ENCODE measurements around the gene GRIK1.
"Not testable (repeated sequence)": the region's sequence is repeated elsewhere in the genome, so short reads cannot be mapped to it uniquely, and the experiment has no call there.

GRIK1 gene

DNA sequence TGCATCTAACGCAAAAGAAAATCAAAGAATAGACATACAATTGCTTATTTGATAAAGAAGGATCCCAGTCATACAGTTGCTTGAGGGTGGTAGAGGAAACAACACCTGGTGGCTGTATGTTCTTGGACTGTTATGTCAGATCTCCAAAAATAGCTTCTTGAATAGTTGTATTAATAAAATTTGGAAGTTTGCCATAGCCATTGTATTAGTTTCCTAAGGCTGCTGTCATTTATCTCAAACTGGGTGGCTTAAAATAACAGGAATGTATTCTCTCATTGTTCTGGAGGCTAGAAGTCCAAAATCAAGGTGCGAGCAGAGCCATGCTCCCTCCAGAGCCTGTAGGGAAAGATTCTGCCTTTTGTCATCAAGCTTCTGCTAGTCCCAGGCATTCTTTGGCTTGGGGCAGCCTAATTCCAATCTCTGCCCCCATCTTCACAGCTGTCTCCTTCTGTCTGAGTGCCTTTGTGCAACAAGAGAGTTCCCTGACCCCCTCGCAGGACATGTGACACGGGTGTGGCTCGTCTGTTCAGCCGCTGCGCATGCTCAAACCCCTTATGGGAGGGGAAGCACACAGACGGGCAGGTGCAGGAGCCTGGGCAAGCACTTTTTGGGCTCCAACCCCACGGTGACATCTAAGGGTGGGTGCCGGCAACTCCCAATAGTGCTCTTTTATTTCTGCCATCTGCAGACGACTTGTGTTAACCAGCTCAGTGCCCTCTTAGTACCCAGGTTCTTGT, 21.7 kb upstream of the GRIK1 start:
- peaks cover 10% of the 10 kb centered on the region for H3K4me1 Mint-ChIP-seq
- TF ChIP-seq, protein P1, sequence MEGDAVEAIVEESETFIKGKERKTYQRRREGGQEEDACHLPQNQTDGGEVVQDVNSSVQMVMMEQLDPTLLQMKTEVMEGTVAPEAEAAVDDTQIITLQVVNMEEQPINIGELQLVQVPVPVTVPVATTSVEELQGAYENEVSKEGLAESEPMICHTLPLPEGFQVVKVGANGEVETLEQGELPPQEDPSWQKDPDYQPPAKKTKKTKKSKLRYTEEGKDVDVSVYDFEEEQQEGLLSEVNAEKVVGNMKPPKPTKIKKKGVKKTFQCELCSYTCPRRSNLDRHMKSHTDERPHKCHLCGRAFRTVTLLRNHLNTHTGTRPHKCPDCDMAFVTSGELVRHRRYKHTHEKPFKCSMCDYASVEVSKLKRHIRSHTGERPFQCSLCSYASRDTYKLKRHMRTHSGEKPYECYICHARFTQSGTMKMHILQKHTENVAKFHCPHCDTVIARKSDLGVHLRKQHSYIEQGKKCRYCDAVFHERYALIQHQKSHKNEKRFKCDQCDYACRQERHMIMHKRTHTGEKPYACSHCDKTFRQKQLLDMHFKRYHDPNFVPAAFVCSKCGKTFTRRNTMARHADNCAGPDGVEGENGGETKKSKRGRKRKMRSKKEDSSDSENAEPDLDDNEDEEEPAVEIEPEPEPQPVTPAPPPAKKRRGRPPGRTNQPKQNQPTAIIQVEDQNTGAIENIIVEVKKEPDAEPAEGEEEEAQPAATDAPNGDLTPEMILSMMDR (IDR thresholded peaks at IDR 0.05; ENCODE audit: unreplicated experiment in 3 of 3) = no peak
- H3K27ac Mint-ChIP-seq = no peak overlapping the region
- no peaks in the 10 kb centered on the region for H3K36me3 Mint-ChIP-seq (ENCODE audit: low read depth)
- H3K9me3 Mint-ChIP-seq = no peaks in the 10 kb centered on the region
- H3K27me3 Mint-ChIP-seq (ENCODE audit: low read depth) = no peaks in the 10 kb centered on the region
- no peak overlapping the region for H3K4me3 Mint-ChIP-seq

DNA sequence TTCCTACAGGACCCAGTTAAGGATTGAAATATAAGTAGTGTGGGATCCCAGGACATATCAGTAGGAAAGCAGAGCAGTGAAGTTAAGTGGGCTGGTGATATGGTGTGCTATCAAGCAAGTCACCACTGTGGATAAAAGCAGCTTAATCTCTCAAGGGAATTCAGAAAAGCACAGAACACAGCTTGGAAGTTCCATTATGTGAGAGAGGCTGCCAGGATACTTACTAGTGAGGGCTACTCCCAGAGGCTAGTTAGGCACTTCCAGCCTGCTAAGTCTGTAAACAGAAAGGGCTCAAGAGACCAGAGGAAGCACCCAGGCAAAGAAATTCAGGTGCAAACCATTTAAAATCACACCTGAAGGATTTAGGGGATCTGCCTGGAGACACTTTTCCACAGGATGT, 18.8 kb upstream of the GRIK1 start:
- Mint-ChIP-seq H3K27ac (no peak overlapping the region), H3K9me3 (no peaks in the 10 kb centered on the region), H3K4me1 (peaks cover 10% of the 10 kb centered on the region), H3K27me3 (ENCODE audit: low read depth) (no peaks in the 10 kb centered on the region), H3K4me3 (no peak overlapping the region), H3K36me3 (ENCODE audit: low read depth) (no peaks in the 10 kb centered on the region)
- TF ChIP-seq, protein P1 (IDR thresholded peaks at IDR 0.05; ENCODE audit: unreplicated experiment in 3 of 3) = no peak

DNA sequence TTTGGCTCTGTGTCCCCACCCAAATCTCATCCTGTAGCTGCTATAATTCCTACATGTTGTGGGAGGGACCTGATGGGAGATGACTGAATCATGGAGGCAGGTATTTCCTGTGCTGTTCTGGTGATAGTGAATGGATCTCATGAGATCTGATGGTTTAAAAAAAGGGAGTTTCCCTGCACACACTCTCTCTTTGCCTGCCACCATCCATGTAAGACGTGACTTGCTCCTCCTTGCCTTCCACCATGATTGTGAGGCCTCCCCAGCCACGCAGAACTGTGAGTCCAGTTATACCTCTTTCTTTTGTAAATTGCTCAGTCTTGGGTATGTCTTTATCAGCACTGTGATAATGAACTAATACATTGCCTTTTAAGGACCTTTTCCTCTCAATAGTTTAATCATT, 18.2 kb upstream of the GRIK1 start:
- not testable (repeated sequence) for H3K4me1 Mint-ChIP-seq; H3K27me3 Mint-ChIP-seq (ENCODE audit: low read depth); H3K27ac Mint-ChIP-seq; H3K36me3 Mint-ChIP-seq (ENCODE audit: low read depth); H3K4me3 Mint-ChIP-seq; H3K9me3 Mint-ChIP-seq

DNA sequence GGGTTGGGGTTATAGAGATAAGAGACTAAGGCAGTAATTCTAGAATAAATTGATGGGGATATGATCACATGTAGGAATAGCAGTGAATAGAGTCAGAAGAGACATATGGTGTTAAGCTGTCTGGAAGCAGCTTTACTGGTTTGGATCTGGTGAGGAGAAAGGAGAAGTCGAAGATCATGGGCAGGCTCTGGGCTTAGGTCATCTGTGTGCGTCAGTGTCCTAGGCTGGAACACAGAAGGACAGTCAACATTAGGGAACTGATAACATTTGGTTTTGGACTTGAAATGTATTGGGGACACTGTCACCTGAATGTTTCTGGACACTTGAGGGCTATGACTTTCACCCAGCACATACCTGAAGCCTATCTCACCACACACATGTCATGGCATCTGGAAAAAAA, 13.9 kb upstream of the GRIK1 start:
- Mint-ChIP-seq H3K4me3 (no peak overlapping the region), H3K9me3 (no peaks in the 10 kb centered on the region), H3K36me3 (ENCODE audit: low read depth) (no peaks in the 10 kb centered on the region), H3K27ac (no peak overlapping the region), H3K4me1 (no peaks in the 10 kb centered on the region), H3K27me3 (ENCODE audit: low read depth) (peaks cover under 1% of the 10 kb centered on the region)
- TF ChIP-seq, protein P1 (IDR thresholded peaks at IDR 0.05; ENCODE audit: unreplicated experiment in 3 of 3) = no peak

DNA sequence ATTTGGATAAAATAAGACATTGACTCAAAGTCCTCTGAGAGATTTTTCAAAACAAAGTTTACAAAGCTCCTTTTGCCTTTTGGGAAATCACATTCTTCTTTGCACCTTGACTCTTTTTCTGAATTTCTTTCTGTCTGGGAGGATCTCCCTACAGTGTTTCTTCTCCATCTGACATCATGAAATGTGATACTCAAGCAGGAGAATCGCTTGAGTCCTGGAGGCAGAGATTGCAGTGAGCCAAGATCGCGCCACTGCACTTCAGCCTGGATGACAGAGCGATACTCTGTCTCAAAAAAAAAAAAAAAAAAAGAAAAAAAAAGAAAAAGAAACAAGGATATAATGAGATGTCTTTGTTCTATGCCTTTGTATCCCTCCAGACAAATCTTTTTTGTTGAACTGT, 13.3 kb upstream of the GRIK1 start:
- Mint-ChIP-seq H3K4me3 (no peak overlapping the region), H3K36me3 (ENCODE audit: low read depth) (no peaks in the 10 kb centered on the region), H3K9me3 (no peaks in the 10 kb centered on the region), H3K27ac (no peak overlapping the region), H3K27me3 (ENCODE audit: low read depth) (peaks cover 5% of the 10 kb centered on the region), H3K4me1 (no peaks in the 10 kb centered on the region)
- TF ChIP-seq, protein P1 (IDR thresholded peaks at IDR 0.05; ENCODE audit: unreplicated experiment in 3 of 3) = no peak

DNA sequence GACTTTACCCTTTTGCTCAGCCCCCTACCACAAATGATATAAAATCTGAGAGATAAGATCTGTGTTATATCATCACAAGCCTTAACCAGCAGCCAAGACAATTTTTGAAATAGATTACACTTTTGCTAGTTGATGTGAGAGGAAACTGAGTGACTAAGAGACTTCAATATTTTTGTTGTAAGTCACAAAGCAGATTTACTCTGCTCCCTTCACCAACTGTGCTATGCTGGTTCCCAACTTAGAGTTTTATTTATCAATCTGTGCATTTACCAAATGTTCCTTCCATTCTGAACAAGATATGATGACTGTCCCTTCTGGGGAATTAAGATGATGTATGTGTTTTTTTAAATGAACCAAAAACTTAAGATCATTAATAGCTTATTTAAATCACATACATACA, 12.1 kb upstream of the GRIK1 start:
- H3K27ac Mint-ChIP-seq = no peak overlapping the region
- TF ChIP-seq, protein P1 (IDR thresholded peaks at IDR 0.05; ENCODE audit: unreplicated experiment in 3 of 3) = no peak
- no peaks in the 10 kb centered on the region for H3K9me3 Mint-ChIP-seq
- H3K36me3 Mint-ChIP-seq (ENCODE audit: low read depth) = no peaks in the 10 kb centered on the region
- peaks cover 8% of the 10 kb centered on the region for H3K27me3 Mint-ChIP-seq (ENCODE audit: low read depth)
- H3K4me3 Mint-ChIP-seq = no peak overlapping the region
- no peaks in the 10 kb centered on the region for H3K4me1 Mint-ChIP-seq

All from nephron (organoid).